Ascending aorta (tissue), 2 donors: Measurements from ENCODE around the gene CNOT9. TPM values are rescaled to one million over a fixed set of nuclear protein-coding genes. Genes with fewer than 3 reads are reported as not detected.

Experiments used
- DNase-seq, 2 donors: peaks; one replicate each; pipeline ENCODE4 v3.0.0-alpha.2; 2019; ENCODE audit warnings: low spot score in 2 of 2
- H3K27ac ChIP-seq, 2 donors: fragments of 200-600 bp; sonication (generic); one replicate each; pipeline ENCODE4 v1.5.1; 2016 to 2017; ENCODE audit warnings: mild to moderate bottlenecking in 1 of 2
- H3K27me3 ChIP-seq: fragments of 200-600 bp; sonication (generic); one replicate; pipeline ENCODE4 v1.5.1; 2017
- H3K36me3 ChIP-seq, 2 donors: fragments of 200-600 bp; sonication (generic); one replicate each; pipeline ENCODE4 v1.5.1; 2016
- H3K4me1 ChIP-seq, 2 donors: fragments of 200-600 bp; sonication (generic); one replicate each; pipeline ENCODE4 v1.5.1; 2016 to 2017; ENCODE audit warnings: mild to moderate bottlenecking in 1 of 2
- H3K4me3 ChIP-seq, 2 donors: fragments of 200-600 bp; sonication (generic); one replicate each; pipeline ENCODE4 v1.5.1; 2016 to 2017; ENCODE audit warnings: mild to moderate bottlenecking in 1 of 2
- H3K9me3 ChIP-seq, 2 donors: fragments of 200-600 bp; sonication (generic); one replicate each; pipeline ENCODE4 v1.5.1; 2016
- CTCF ChIP-seq, 3 experiments: fragments of 200-600 bp in 2 of 3; fragments of 450-650 bp in 1 of 3; sonication (generic) in 2 of 3; IDR thresholded peaks; one replicate each; pipeline ENCODE4 v1.5.1; 2016 to 2019; ENCODE audit warnings: antibody characterized with exemption in 3 of 3, mild to moderate bottlenecking in 1 of 3, moderate library complexity in 1 of 3
- intact Hi-C: fragments of 100-400 bp; cut with DNase I; formaldehyde crosslinking; loops from one replicate; pipeline ENCODE4 v1.15.1; 2023
- total RNA-seq: library from RNA; depleted of rRNA; stranded (reverse); fragments of >200 nt; gene quantifications from one replicate; pipeline ENCODE4 v1.1.0, GENCODE V29; 2016

The CNOT9 gene
- total RNA-seq, 1 donor from 2014 or later: 46.7 TPM

- DNase-seq: no peak
- Histone ChIP-seq H3K27ac (no peak overlapping the region), H3K4me3 (no peak overlapping the region), H3K4me1 (no peaks in the 10 kb centered on the region), H3K36me3 (peaks cover 54 to 76% of the 10 kb centered on the region in 2 donors), H3K9me3 (no peaks in the 10 kb centered on the region), H3K27me3 (no peaks in the 10 kb centered on the region)
- intact Hi-C loops: no loop called here
- TF ChIP-seq CTCF (IDR thresholded peaks at IDR 0.05): no peak
Observed at GRCh38 chr2:218555527-218555926, 13.1 kb upstream of the CNOT9 start.

GRCh38 chr2:218557941-218558340, 10.7 kb upstream of the CNOT9 start:
- Histone ChIP-seq H3K27me3 (no peaks in the 10 kb centered on the region), H3K9me3 (no peaks in the 10 kb centered on the region), H3K4me1 (no peaks in the 10 kb centered on the region), H3K27ac (no peak overlapping the region), H3K4me3 (no peak overlapping the region), H3K36me3 (peaks cover 42 to 63% of the 10 kb centered on the region in 2 donors)
- DNase-seq: no peak
- no peak for TF ChIP-seq CTCF (IDR thresholded peaks at IDR 0.05)
- intact Hi-C loops: no loop called here

DNA sequence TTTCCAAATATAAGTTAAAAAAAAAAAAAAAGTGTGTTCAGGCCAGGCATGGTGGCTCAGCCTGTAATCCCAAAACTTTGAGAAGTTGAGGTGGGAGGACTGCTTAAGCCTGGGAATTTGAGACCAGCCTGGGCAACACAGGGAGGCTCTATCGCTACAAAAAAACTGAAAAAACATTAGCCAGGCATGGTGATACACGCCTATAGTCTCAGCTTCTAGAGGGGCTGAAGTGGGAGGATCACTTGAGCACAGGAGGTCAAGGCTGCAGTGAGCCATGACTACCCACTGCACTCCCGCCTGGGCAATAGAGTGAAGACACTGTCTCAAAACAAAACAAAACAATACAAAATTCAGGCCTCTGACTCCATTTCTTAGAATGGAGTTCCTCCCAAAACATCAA, 9.7 kb upstream of the CNOT9 start:
- no peak for DNase-seq
- intact Hi-C loops: no loop called here
- H3K4me3 ChIP-seq: no peak overlapping the region
- no peaks in the 10 kb centered on the region for H3K9me3 ChIP-seq
- no peaks in the 10 kb centered on the region for H3K4me1 ChIP-seq
- no peaks in the 10 kb centered on the region for H3K27me3 ChIP-seq
- H3K36me3 ChIP-seq: peaks cover 34 to 56% of the 10 kb centered on the region in 2 donors
- no peak overlapping the region for H3K27ac ChIP-seq
- no peak for TF ChIP-seq CTCF (IDR thresholded peaks at IDR 0.05)

- H3K27me3 ChIP-seq: no peaks in the 10 kb centered on the region
- TF ChIP-seq CTCF (IDR thresholded peaks at IDR 0.05): no peak
- H3K27ac ChIP-seq: no peak overlapping the region
- H3K4me3 ChIP-seq: no peak overlapping the region
- H3K9me3 ChIP-seq: no peaks in the 10 kb centered on the region
- H3K36me3 ChIP-seq: peaks cover 16 to 24% of the 10 kb centered on the region in 2 donors
- peaks cover 0 to 6% of the 10 kb centered on the region in 2 donors for H3K4me1 ChIP-seq
- no peak for DNase-seq
- intact Hi-C loops: no loop called here
Observed at GRCh38 chr2:218564056-218564455, 4.6 kb upstream of the CNOT9 start.

GRCh38 chr2:218566296-218566695, 2.3 kb upstream of the CNOT9 start:
- Histone ChIP-seq H3K4me3 (no peak overlapping the region), H3K9me3 (no peaks in the 10 kb centered on the region), H3K4me1 (peaks cover 5 to 25% of the 10 kb centered on the region in 2 donors), H3K36me3 (peaks cover 4 to 5% of the 10 kb centered on the region in 2 donors), H3K27me3 (no peaks in the 10 kb centered on the region), H3K27ac (no peak overlapping the region)
- no peak for DNase-seq
- TF ChIP-seq CTCF (IDR thresholded peaks at IDR 0.05): no peak
- intact Hi-C loops: loop anchor here (5.0 kb wide), 2 partner anchors 279 to 294 kb away; partner anchors contain the start of genes AAMP and PNKD

DNA sequence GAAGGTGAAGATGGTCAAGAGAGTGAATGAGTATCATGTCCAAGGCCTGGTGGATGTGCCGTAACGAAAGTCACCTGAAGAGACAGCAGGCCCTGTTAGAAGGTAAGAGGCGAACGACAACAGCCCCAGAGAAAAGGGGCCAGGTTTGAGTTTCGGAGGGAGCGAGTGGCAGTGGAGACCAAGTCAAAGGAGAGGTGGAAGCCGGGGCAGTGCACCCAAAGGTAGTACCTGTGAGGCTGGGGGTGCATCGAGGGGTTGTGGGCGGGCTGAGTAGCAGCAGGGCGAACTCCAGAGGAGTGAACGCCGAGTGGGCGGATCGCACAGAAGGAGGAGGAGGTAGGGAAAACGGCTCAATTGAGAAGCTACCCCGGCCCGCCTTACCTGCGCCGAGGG, 846 bp upstream of the CNOT9 start:
- no peak for TF ChIP-seq CTCF (IDR thresholded peaks at IDR 0.05)
- intact Hi-C loops: loop anchor here (1.0 to 5.0 kb wide), 5 partner anchors 143 to 295 kb away; partner anchors contain the start of genes AAMP, PNKD and TTLL4
- Histone ChIP-seq H3K27ac (peak overlapping the region; percentile 91 to 95), H3K36me3 (peaks cover 0 to 6% of the 10 kb centered on the region in 2 donors), H3K4me1 (peaks cover 5 to 26% of the 10 kb centered on the region in 2 donors), H3K27me3 (no peaks in the 10 kb centered on the region), H3K9me3 (no peaks in the 10 kb centered on the region), H3K4me3 (peak overlapping the region; percentile 75 to 89)
- peak in 1 of 2 donors; percentile 10 for DNase-seq
